ENCODE measurements around the gene OCA2.
"Not testable (repeated sequence)": the region's sequence is repeated elsewhere in the genome, so short reads cannot be mapped to it uniquely, and the experiment has no call there.

OCA2 gene

GRCh38 chr15:27866505-27867165 lies 232.5 kb downstream of the OCA2 start:
- DNase-seq: no peak

- no peak for DNase-seq
Observed at GRCh38 chr15:27865926-27866325, 233.2 kb downstream of the OCA2 start.

DNA sequence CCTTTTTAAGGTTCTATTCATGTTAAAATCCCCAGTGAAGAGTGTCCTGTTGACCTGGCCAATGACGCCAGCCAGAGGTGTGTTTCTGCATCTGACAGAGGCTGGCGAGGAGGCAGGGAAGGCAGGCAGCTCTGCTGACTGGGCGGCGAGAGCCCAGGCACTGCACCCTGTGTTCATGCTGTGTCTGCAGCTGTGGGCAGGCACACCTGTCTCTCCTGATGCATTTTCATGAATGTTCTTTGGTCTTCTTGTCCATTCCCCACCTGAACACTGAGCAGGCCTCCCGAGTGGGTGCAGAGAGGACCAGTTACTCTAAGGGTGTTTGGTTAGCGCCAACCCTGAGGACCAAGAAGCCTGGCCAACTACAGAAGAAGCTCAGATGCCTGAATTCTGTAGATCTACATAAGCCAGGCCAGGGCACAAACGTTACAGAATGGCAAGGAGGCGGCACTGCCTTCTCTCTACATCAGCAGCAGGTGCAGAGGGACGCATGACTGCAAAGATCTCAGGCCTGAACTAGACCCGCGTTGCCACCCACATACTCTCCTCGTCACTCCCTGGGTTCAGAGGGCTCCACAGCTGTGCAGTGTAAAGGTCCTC lies 233.7 kb downstream of the OCA2 start:
- no peak for DNase-seq

- no peak for DNase-seq
Observed at GRCh38 chr15:27864719-27865118, 234.4 kb downstream of the OCA2 start.

DNA sequence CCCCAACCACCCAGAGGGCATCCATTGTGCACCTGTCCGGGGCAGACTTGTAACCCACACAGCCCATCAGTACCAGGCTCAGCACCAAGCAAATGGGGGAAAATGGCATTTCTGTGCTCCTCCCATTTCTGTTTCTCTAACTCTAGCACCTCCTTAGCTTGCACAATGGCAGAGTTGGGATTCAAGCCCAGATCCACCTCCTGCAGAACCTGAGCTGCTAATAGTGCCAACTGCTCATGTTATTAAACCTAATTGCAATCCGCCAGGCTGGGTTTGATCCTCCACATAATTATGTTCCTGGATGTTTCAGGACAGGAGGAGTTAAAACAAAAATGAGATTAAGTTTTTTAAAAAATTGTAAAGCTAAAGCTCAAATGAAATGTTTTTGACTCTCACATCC lies 235.0 kb downstream of the OCA2 start:
- no peak for DNase-seq

DNA sequence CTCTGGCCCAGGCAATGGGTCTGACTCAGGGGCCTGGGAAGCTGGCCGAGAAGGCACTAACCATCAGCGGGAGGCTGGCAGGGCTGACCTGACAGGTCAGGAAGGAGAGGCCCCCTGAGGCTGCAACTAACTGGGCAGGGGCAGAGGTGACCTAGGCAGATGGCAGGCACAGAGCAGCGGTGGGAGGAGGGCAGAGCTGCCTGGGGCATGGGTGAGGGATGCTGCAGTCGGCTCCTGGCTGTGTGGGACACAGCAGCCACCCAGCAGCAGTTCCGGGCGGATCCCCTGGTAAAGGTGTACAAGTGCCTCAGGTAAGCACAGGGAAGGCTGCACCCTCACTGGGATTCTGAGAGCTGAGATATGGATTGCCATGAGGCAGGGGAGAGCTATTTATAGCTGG lies 236.1 kb downstream of the OCA2 start:
- no peak for DNase-seq

DNA sequence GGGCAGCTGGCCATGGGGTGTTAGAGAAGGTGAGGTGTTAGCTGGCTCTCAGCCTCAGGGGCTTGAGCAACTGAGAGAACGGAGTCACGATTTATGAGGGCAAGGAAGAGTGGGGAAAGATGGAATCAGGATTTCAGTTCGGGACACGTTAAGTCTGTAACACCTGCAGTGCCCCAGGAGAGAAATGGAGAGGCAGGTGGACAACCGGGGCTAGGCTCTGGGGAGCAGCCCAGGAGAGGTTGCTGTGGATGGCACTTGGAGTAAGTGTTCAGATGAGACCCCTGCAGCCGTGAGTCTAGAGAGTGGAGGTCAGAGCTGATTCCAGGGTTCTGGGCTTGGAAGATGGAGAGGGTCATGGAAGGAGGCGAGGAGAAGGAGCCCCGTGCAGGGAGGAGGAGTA lies 237.9 kb downstream of the OCA2 start:
- DNase-seq: no peak

DNA sequence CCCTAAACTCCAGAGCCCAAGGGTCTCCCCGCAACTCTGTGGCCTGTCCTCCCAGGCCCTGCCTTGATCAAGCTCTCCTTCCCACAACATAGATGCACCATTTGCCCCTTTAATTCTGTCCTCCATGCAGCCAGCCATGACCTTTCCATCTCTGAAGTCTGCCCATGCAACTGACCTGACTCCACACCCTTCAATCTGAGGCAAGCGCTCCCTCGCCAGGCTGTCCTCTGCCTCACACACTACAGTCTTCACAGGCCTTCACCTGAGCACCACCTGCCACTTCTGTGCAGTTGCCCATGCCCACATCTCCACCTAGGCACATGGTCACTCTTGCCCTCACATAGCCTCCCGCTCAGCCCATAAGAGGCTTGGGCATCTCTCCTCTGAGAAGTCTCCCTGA lies 244.0 kb downstream of the OCA2 start:
- DNase-seq: no peak

DNA sequence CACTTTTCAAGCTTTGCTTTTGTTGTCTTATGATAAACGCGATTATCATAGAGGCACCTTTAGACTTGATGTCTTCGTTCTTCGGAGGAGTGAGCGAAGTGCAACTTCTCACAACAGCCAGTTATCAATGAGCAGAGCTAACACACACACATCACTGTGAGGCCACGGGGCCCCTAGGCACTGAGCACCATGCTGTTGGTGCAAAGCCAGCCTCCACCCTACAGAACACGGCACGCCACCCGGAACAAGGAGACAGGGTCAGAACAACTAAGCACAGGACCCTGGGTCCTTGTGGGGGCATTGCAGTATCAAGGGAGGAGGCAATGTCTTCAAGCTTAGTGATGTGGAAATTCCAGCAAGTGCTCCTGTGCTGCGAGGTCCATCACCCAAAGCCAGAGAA lies 244.5 kb downstream of the OCA2 start:
- no peak for DNase-seq

DNA sequence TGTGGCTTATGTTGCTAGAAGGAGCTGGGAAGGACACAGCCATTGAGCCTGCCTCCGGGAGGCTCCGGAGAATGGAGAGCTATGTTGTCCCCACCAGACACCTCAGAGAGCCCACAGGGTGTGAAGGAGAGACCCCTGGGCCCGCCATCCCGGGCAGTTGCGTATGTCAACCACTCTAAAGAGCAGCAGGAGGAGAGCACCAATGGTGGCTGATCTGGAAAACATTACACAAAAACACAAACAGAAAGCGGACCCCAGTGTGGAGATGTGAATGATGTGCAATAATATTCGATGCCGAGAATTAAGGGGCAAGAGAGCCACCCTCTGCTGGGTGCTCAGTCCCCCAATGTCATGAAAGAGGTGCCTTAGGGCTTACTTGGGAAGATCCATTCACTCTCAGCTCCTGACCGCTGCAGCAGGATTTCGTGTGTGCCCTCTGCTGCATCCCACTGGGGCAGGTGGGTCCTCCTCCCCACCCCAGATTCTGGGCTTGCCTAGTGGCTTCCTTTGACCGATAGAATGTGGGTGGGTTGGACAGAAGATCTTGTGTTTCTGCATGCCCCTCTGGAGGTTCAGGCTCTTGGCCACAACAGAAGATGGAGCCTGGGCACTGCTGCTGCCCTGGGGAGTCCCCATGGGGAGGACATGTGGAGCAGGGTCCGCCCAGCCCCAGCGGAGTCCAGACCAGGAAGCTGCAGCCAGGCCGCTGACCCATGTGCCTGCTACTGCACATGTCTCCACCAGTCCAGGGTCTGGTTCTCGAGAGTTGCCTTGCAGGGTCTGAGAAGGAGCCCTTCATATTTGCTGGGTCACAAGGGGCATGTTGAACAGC lies 245.3 kb downstream of the OCA2 start:
- no peak for DNase-seq

- DNase-seq: no peak
Observed at GRCh38 chr15:27851858-27852210, 247.3 kb downstream of the OCA2 start.

DNA sequence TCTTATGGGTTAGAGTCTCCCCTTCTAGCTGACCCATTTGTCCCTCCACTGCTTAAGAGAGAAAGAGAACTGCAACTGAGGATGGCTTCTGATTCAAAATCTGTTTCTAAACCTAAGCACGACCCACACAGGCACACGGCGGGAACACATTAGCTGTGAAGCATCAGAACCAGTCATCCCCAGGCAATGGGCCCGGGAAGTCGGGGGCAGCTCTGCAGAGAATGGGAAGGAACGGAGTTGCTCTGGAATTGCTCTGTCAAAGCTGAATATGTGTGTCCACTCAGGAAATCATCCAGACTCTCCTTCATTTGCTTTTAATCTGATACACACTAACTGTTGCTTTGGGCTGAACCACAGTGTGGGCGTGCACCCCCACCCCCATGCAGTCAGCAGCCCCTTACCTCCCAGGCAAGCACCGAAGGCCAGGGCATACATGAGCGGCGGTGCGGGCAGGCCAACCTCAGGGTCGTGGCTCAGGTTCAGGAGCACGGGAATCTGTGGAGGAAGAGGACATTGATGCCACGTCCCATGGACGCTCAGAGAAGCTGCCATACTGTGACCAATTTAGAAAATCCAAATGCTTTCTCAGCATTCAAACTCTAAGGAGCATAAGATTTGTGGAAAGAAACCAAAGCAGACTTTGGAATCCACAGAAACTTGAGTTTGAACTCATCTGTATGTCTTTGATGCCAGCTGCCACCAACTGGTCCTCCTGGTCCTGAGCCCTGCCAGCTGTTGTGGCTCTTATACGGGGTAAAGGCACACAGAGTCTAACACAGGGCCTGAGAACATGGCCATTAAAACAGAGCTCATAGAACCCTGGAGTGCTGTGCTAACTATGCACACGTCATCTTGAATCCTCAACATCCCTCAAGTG lies 247.9 kb downstream of the OCA2 start:
- DNase-seq: no peak

DNA sequence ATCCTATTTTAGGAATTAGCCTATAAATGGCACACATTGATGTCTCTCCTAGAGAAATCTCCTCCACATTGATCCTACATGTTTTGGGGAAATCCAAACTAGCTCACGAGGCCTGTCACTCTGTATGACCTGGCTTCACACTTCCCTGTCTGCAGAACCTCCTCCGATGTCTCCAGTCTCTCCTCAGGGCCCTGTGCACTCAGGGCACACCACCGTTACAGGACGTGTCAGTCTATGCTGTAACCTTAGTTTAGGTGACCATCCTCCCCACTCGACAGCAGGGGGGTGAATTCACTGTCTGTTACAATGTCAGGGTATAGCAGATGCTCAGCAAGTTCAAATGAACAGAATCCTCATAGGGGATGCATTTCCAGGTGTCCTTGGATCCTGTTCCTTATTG lies 249.1 kb downstream of the OCA2 start:
- DNase-seq: no peak

DNA sequence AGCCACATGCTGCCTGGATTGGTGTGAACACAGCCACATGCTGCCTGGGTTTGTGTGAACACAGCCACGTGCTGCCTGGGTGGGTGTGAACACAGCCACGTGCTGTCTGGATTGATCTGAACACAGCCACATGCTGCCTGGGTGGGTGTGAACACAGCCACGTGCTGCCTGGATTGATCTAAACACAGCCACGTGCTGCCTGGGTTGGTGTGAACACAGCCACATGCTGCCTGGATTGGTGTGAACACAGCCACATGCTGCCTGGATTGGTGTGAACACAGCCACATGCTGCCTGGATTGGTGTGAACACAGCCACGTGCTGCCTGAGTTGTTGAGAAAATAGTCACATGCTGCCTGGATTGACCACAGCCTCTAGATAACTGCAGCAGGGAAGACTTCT lies 250.2 kb downstream of the OCA2 start:
- DNase-seq: not testable (repeated sequence)

- no peak for DNase-seq
Observed at GRCh38 chr15:27847775-27848710, 251.1 kb downstream of the OCA2 start.

- DNase-seq: no peak
Observed at GRCh38 chr15:27846722-27847395, 252.3 kb downstream of the OCA2 start.

DNA sequence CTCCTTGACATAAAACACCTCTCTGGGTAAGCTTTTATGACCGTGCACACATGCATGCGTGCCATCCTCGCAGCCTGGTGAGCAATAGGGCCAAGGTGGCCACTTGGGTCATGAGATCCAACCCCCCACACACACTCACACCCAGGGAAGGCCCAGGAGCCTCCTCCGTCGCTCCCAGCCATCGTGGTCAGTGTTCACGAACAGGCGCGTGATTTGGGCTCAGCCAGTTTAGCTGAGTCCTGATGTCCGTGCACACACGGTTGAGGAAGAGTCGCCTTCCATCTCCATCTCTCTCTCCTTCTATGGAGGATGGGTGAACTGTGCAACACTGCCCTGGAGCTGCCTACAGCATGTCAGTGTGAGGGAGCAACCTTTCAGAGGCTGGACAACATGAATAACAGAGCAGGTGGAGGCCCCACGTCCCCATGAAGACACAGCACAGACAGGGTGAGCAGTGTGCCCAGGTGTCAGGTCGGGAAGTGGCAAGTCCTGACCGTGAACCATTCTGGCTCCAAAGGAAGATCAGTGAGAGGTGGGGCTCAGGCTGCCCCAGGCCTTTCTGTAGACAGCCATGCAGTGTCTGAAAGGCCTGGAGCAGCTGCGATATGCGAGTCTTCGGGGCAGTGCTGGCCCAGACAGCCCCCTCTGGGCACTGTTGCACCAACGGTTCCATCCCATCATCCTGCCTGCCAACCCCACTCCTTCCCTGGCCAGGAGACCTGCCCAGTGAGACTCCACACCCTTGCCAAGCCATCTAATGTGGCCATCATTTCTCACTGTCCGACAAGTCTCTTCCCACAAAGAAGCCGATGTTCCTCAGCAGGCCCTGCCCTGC lies 253.4 kb downstream of the OCA2 start:
- no peak for DNase-seq

GRCh38 chr15:27844018-27844666 lies 255.0 kb downstream of the OCA2 start:
- DNase-seq: no peak

DNA sequence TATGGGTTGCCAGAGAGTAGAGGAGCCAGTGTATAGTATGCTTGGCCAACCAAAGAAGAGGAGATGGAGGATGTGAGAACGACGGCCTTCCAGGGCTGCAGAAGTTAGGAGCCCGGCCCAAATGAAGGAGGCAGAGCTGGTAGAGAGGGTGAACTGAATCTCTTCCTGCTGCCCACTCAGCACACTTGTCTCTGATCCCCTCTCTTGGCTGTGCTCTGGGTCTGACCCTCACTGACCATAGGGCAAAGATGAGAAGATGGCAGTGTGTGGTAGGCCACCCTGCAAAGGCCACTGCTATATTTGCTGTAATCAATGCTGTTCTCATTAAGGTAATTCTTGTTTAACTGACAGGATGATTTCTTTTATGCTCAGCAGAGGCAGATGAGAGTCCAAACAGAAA lies 256.0 kb downstream of the OCA2 start:
- no peak for DNase-seq

DNA sequence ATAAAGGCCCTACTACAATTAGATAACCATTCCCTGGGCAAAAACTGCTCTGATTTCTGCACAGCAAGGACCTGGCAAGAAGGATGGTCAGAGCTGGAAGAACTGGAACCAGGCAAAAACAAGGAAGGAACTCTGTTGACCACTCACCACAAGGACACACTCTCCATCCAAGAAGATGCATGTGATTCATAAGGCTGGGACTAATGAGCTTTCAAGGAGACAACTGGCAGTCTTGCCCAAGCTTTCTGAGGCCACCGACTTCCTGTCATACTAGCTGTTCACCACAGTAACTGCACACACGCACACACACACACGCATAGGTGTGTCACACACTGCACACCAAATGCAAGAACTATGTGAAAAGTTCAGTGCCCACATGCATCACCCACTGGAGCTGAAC lies 256.6 kb downstream of the OCA2 start:
- no peak for DNase-seq
